Hepatocyte (in vitro differentiated cells): ENCODE measurements around the gene KLF13. TPM values are rescaled to one million over a fixed set of nuclear protein-coding genes. Genes with fewer than 3 reads are reported as not detected.

ENCODE experiments used
- DNase-seq: peaks from one replicate; pipeline ENCODE4 v3.0.0-alpha.2; 2016; ENCODE audit warnings: low spot score
- H2AFZ ChIP-seq: fragments of 200-600 bp; sonication (generic); 2 replicates; pipeline ENCODE4 v1.6.0; 2016; ENCODE audit warnings: antibody characterized with exemption, mild to moderate bottlenecking
- H3K27ac ChIP-seq: fragments of 200-600 bp; sonication (generic); 2 replicates; pipeline ENCODE4 v1.5.1; 2016; ENCODE audit warnings: mild to moderate bottlenecking
- H3K27me3 ChIP-seq: fragments of 200-600 bp; sonication (generic); 2 replicates; pipeline ENCODE4 v1.6.1; 2016
- H3K36me3 ChIP-seq: fragments of 200-600 bp; sonication (generic); replicated peaks from 2 replicates; pipeline ENCODE4 v1.5.1; 2016; ENCODE audit warnings: low read depth; ENCODE audit not compliant: insufficient read depth
- H3K4me1 ChIP-seq: fragments of 200-600 bp; sonication (generic); 2 replicates; pipeline ENCODE4 v1.5.1; 2016; ENCODE audit warnings: mild to moderate bottlenecking, moderate library complexity; ENCODE audit not compliant: insufficient read depth
- H3K4me2 ChIP-seq: fragments of 200-600 bp; sonication (generic); 2 replicates; pipeline ENCODE4 v1.6.0; 2016
- H3K4me3 ChIP-seq: fragments of 200-600 bp; sonication (generic); 2 replicates; pipeline ENCODE4 v1.5.1; 2016; ENCODE audit warnings: mild to moderate bottlenecking
- H3K79me2 ChIP-seq: fragments of 200-600 bp; sonication (generic); 2 replicates; pipeline ENCODE4 v1.6.0; 2017; ENCODE audit warnings: mild to moderate bottlenecking
- H3K9me2 ChIP-seq: fragments of 200-600 bp; sonication (generic); replicated peaks from 2 replicates; pipeline ENCODE4 v1.6.0; 2017; ENCODE audit warnings: mild to moderate bottlenecking; ENCODE audit not compliant: insufficient read depth
- H3K9me3 ChIP-seq: fragments of 200-600 bp; sonication (generic); 2 replicates; pipeline ENCODE4 v1.5.1; 2016; ENCODE audit warnings: low read depth, mild to moderate bottlenecking
- H4K20me1 ChIP-seq: fragments of 200-600 bp; sonication (generic); 2 replicates; pipeline ENCODE4 v1.6.0; 2016; ENCODE audit warnings: mild to moderate bottlenecking; ENCODE audit not compliant: insufficient read depth, poor library complexity, severe bottlenecking
- EZH2 ChIP-seq: fragments of 200-600 bp; sonication (generic); IDR thresholded peaks from 2 replicates; pipeline ENCODE4 v1.6.1; 2016; ENCODE audit warnings: antibody characterized with exemption, mild to moderate bottlenecking, borderline replicate concordance
- EZH2phosphoT487 ChIP-seq: fragments of 200-600 bp; sonication (generic); IDR thresholded peaks from one replicate; pipeline ENCODE4 v1.6.1; 2018; ENCODE audit warnings: antibody characterized with exemption, mild to moderate bottlenecking, low read depth, moderate library complexity; ENCODE audit not compliant: unreplicated experiment, severe bottlenecking
- WGBS: methylation state at CpG from one replicate; pipeline ENCODE4 v1.1.6; 2016; ENCODE audit warnings: low lambda C conversion rate; ENCODE audit errors: missing lambda C conversion rate; 5-methylcytosine and 5-hydroxymethylcytosine counted together
- polyA plus RNA-seq: library from polyadenylated mRNA; unstranded; fragments of >200 nt; fragmentation: Nextera tagmentation; extraction: Ambion mirVana; gene quantifications from 2 replicates; pipeline ENCODE4 v1.2.1, GENCODE V29; 2016
- total RNA-seq: library from RNA; depleted of rRNA; stranded (reverse); fragments of >200 nt; gene quantifications from 2 replicates; pipeline ENCODE4 v1.2.3, GENCODE V29; 2014
- TF ChIP-seq, protein P1 (sequence below): fragments of 200-600 bp; sonication (generic); IDR thresholded peaks from 2 replicates; pipeline ENCODE4 v1.5.1; 2016; ENCODE audit warnings: antibody characterized with exemption, mild to moderate bottlenecking; ENCODE audit not compliant: poor library complexity

KLF13 gene
- total and polyA plus RNA-seq, 2 experiments from 2014 or later: 32.7 to 51.2 TPM

DNA sequence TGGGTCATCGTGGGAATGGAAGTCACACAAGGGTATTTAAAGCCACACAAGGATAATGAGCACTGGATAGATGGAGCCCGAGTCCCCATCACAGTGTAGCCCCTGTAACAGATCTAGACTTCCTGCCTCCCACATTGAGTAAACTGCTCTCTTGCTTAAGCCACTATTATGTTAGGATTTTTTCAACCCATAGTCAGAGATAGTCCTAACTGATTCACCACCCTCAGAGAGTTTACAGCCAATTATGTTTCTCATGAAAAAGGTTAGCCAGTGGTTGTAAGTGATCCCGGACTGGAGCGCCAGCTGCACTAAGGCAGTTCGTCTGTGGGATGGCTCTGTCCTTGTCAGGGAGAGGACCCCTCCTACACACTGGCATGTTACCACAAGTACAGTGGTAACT is 77.0 kb downstream of the KLF13 start:
- H2AFZ ChIP-seq: no peak overlapping the region
- H3K4me2 ChIP-seq: no peak overlapping the region

DNA sequence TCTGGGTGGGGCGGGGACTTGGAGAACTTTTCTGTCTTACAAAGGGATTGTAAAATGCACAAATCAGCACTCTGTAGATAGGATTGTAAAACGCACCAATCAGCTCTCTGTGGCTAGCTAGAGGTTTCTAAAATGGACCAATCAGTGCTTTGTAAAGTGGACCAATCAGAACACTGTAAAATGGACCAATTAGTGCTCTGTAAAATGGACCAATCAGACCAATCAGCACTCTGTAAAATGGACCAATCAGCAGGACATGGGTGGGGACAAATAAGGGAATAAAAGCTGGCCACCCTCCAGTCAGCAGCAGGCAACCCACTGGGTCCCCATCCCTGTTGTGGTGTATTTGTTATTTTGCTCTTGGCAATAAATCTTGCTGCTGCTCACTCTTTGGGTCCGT is 77.7 kb downstream of the KLF13 start:
- no peaks in the 10 kb centered on the region for H3K4me1 ChIP-seq
- DNase-seq: no peak
- WGBS: 77% methylated on average over 3 of the region's 3 CpGs
- no peak for TF ChIP-seq EZH2
- TF ChIP-seq, protein P1, sequence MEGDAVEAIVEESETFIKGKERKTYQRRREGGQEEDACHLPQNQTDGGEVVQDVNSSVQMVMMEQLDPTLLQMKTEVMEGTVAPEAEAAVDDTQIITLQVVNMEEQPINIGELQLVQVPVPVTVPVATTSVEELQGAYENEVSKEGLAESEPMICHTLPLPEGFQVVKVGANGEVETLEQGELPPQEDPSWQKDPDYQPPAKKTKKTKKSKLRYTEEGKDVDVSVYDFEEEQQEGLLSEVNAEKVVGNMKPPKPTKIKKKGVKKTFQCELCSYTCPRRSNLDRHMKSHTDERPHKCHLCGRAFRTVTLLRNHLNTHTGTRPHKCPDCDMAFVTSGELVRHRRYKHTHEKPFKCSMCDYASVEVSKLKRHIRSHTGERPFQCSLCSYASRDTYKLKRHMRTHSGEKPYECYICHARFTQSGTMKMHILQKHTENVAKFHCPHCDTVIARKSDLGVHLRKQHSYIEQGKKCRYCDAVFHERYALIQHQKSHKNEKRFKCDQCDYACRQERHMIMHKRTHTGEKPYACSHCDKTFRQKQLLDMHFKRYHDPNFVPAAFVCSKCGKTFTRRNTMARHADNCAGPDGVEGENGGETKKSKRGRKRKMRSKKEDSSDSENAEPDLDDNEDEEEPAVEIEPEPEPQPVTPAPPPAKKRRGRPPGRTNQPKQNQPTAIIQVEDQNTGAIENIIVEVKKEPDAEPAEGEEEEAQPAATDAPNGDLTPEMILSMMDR: no peak
- H3K27me3 ChIP-seq: no peaks in the 10 kb centered on the region
- H3K79me2 ChIP-seq: no peaks in the 10 kb centered on the region
- H3K9me2 ChIP-seq: no peaks in the 10 kb centered on the region
- H2AFZ ChIP-seq: no peak overlapping the region
- no peak overlapping the region for H3K27ac ChIP-seq
- no peak overlapping the region for H3K4me2 ChIP-seq
- no peaks in the 10 kb centered on the region for H3K36me3 ChIP-seq
- no peak overlapping the region for H3K4me3 ChIP-seq
- H4K20me1 ChIP-seq: no peaks in the 10 kb centered on the region
- H3K9me3 ChIP-seq: no peaks in the 10 kb centered on the region

More for the DNA sequence above, 77.0 kb downstream of the KLF13 start:
- H3K4me1 ChIP-seq: peaks cover under 1% of the 10 kb centered on the region
- no peaks in the 10 kb centered on the region for H3K27me3 ChIP-seq
- no peaks in the 10 kb centered on the region for H3K9me2 ChIP-seq
- no peak for DNase-seq
- TF ChIP-seq, protein P1: no peak
- TF ChIP-seq EZH2phosphoT487 (no peak), EZH2 (no peak)
- H3K79me2 ChIP-seq: no peaks in the 10 kb centered on the region
- H3K4me3 ChIP-seq: no peak overlapping the region
- WGBS: 91% methylated on average over 5 of the region's 5 CpGs
- peak overlapping the region; percentile 76 for H3K27ac ChIP-seq
- no peaks in the 10 kb centered on the region for H4K20me1 ChIP-seq
- no peaks in the 10 kb centered on the region for H3K9me3 ChIP-seq
- no peaks in the 10 kb centered on the region for H3K36me3 ChIP-seq

DNA sequence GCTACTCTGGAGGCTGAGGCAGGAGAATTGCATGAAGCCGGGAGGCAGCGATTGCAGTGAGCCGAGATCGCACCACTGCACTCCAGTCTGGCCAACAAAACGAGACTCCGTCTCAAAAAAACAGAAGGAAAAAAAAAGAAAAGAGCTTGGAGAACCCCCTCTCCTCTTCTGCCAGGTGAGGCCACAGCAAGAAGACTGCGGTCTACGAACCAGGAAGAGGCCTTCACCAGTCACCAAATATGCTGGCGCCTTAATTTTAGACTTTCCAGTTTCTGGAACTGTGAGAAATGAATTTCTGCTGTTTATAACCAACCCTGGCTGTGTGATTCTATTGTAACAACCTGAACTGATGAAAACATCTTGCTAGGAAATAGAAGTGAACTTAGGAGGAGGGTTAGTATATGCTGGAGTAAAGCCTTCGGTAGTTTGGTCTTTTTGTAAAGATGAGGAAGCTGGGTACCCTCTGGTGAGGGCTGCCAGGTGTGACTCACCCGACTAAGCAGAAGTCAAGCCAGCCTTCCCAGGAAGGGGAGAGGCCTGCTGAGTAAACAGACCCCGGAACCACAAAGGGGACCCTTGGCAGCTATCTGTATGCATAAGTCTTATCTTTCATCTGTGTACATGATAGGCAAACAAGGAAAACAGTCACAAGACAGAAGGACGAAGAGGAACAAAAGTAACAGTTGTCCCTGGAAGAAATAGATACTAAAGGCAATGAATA is 78.7 kb downstream of the KLF13 start:
- no peaks in the 10 kb centered on the region for H3K9me3 ChIP-seq
- H3K4me2 ChIP-seq: no peak overlapping the region
- no peaks in the 10 kb centered on the region for H4K20me1 ChIP-seq
- TF ChIP-seq EZH2phosphoT487 (no peak), EZH2 (no peak)
- TF ChIP-seq, protein P1: no peak
- no peaks in the 10 kb centered on the region for H3K9me2 ChIP-seq
- no peaks in the 10 kb centered on the region for H3K79me2 ChIP-seq
- no peak overlapping the region for H2AFZ ChIP-seq
- no peak overlapping the region for H3K4me3 ChIP-seq
- no peaks in the 10 kb centered on the region for H3K27me3 ChIP-seq
- 76% methylated on average over 13 of the region's 13 CpGs for WGBS
- no peak for DNase-seq
- no peak overlapping the region for H3K27ac ChIP-seq
- no peaks in the 10 kb centered on the region for H3K4me1 ChIP-seq
- H3K36me3 ChIP-seq: no peaks in the 10 kb centered on the region
